ENCODE results near the gene IFNA5. TPM values are rescaled to one million over a fixed set of nuclear protein-coding genes. Genes with fewer than 3 reads are reported as not detected.

The IFNA5 gene
- not detected in 2 replicates for total RNA-seq (2014; rRNA removed; shearing (Covaris generic))
- not detected in 2 replicates for total RNA-seq (2022)
- not detected for Bru-seq, nascent RNA
- not detected for BruChase-seq, experiment 1, labeled RNA remaining after a 6-hour chase
- percentile 35 among the genes with signal in this experiment for BruChase-seq, experiment 2, labeled RNA remaining after a 2-hour chase
- long read RNA-seq: 0 reads

DNA sequence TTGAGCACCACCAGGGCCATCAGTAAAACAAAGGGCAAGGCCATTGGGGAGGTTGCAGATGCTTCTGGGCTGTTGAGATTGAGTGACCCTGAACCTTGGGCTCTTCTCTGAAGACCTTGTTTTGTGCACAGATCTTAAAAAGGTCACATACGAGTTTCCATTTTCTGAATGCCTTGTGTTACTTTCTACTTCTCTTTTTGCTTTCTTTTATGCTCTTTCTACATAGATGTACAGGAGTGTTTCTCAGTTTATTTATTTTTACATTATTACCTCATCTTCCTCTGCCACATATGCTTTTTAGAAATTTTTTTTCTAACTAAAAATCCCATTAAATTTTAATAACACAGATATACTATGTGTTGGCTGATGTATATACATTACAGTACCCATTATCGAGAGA, at the start of gene IFNA5:
Gene IFNA5 (minus strand): TSS at position 101 of the 400 bp plus-strand sequence. CDS start 57 bp downstream, at position 44.
- Histone ChIP-seq H3K4me3 (ENCODE audit: low read depth, low read length, poor library complexity, severe bottlenecking) (no peak within 1 kb of the TSS), H2AFZ (ENCODE audit: low read length) (no peak within 1 kb of the TSS), H3K4me2 (ENCODE audit: low read length) (no peak within 1 kb of the TSS), H3K9me3 (ENCODE audit: low read length) (no peaks in the 10 kb centered on the region), H3K79me2 (ENCODE audit: insufficient read depth, low read depth, low read length) (no peaks in the 10 kb centered on the region), H4K20me1 (ENCODE audit: insufficient read depth, low read length) (no peaks in the 10 kb centered on the region), H3K36me3 (ENCODE audit: insufficient read depth, low read length) (no peaks in the 10 kb centered on the region), H3K27ac (ENCODE audit: low read depth, low read length, poor library complexity, severe bottlenecking) (no peak within 1 kb of the TSS), H3K4me1 (ENCODE audit: insufficient read depth, low read length, poor library complexity, severe bottlenecking) (no peaks in the 10 kb centered on the region), H3K9me2 (ENCODE audit: insufficient read depth, low read length) (no peaks in the 10 kb centered on the region)
- no peak for DNase-seq (ENCODE audit: low spot score)
- no peak for TF ChIP-seq EZH2phosphoT487 (IDR thresholded peaks at IDR 0.05; ENCODE audit: borderline replicate concordance, low read depth, low read length)
- TF ChIP-seq, protein P1, sequence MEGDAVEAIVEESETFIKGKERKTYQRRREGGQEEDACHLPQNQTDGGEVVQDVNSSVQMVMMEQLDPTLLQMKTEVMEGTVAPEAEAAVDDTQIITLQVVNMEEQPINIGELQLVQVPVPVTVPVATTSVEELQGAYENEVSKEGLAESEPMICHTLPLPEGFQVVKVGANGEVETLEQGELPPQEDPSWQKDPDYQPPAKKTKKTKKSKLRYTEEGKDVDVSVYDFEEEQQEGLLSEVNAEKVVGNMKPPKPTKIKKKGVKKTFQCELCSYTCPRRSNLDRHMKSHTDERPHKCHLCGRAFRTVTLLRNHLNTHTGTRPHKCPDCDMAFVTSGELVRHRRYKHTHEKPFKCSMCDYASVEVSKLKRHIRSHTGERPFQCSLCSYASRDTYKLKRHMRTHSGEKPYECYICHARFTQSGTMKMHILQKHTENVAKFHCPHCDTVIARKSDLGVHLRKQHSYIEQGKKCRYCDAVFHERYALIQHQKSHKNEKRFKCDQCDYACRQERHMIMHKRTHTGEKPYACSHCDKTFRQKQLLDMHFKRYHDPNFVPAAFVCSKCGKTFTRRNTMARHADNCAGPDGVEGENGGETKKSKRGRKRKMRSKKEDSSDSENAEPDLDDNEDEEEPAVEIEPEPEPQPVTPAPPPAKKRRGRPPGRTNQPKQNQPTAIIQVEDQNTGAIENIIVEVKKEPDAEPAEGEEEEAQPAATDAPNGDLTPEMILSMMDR (conservative IDR thresholded peaks at IDR 0.05; ENCODE audit: low read length): no peak
- CTCF ChIA-PET (ENCODE audit: unreplicated experiment): no interaction called here
- intact Hi-C loops (cut with micrococcal nuclease; ENCODE audit: unreplicated experiment): no loop called here
- no TSS peak for BruUV-seq (replicated peaks)
- POLR2A ChIA-PET: no interaction called here

DNA sequence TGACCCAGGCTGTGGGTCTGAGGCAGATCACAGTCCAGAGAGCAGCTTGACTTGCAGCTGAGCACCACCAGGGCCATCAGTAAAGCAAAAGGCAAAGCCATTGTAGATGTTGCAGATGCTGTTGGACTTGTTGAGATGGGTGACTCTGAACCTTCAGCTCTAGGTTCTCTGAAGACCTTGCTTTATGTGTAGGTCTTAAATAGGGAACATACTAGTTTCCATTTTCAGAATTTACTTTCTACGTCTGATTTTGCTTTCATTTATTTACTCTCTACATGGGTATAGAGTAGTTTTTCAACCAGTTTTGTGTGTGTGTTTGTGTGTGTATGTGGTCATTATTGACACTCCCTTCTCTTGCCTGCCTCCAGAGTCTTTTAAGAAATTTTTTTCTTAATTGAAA, 45.7 kb upstream of the IFNA5 start, which contains the start of gene IFNA6:
Gene IFNA6 (minus strand): TSS at position 101 of the 400 bp plus-strand sequence. CDS start 0 bp downstream, at position 101.
- H4K20me1 ChIP-seq (ENCODE audit: insufficient read depth, low read length): no peaks in the 10 kb centered on the region
- H3K27ac ChIP-seq (ENCODE audit: low read depth, low read length, poor library complexity, severe bottlenecking): no peak within 1 kb of the TSS
- no peaks in the 10 kb centered on the region for H3K4me1 ChIP-seq (ENCODE audit: insufficient read depth, low read length, poor library complexity, severe bottlenecking)
- H3K36me3 ChIP-seq (ENCODE audit: insufficient read depth, low read length): no peaks in the 10 kb centered on the region
- no peak within 1 kb of the TSS for H3K4me2 ChIP-seq (ENCODE audit: low read length)
- BruUV-seq (replicated peaks): no TSS peak
- no peak within 1 kb of the TSS for H3K4me3 ChIP-seq (ENCODE audit: low read depth, low read length, poor library complexity, severe bottlenecking)
- TF ChIP-seq EZH2phosphoT487 (IDR thresholded peaks at IDR 0.05; ENCODE audit: borderline replicate concordance, low read depth, low read length): no peak
- TF ChIP-seq, protein P1 (conservative IDR thresholded peaks at IDR 0.05; ENCODE audit: low read length): no peak
- ChIA-PET POLR2A (no interaction called here), CTCF (ENCODE audit: unreplicated experiment) (no interaction called here)
- no peak within 1 kb of the TSS for H2AFZ ChIP-seq (ENCODE audit: low read length)
- H3K9me2 ChIP-seq (ENCODE audit: insufficient read depth, low read length): no peaks in the 10 kb centered on the region
- DNase-seq (ENCODE audit: low spot score): no peak
- intact Hi-C loops (cut with micrococcal nuclease; ENCODE audit: unreplicated experiment): no loop called here
- no peaks in the 10 kb centered on the region for H3K9me3 ChIP-seq (ENCODE audit: low read length)
- no peaks in the 10 kb centered on the region for H3K79me2 ChIP-seq (ENCODE audit: insufficient read depth, low read depth, low read length)

DNA sequence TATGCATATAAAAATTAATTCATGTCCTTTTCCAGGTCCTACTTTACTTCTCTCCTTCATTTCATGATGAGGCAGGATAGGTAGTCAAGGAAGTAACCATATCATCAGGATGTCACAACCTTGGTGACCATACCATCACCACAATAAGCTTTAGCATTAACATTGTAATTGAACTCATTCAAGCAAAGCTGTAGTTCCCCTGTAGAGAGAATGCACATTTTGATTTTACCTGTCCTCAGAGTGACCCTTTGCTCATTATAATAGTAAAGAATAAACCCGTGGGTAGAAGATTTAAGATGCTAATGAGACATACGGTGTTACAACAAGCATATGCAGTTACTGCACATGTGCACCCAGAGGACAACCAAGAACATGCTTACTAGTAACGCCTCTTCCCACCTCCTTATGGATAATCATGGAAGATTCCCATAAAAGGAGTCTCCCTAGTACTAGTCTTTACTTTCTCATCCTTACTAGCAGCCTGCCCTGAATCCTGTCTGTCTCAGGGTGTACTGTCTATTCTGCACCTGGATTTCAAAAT, 43.4 kb upstream of the IFNA5 start:
- no peak overlapping the region for H3K27ac ChIP-seq (ENCODE audit: low read depth, low read length, poor library complexity, severe bottlenecking)
- H3K36me3 ChIP-seq (ENCODE audit: insufficient read depth, low read length): no peaks in the 10 kb centered on the region
- H3K9me3 ChIP-seq (ENCODE audit: low read length): peaks cover 7% of the 10 kb centered on the region; the same call in 1 of the 2 replicates
- DNase-seq (ENCODE audit: low spot score): no peak
- ChIA-PET POLR2A (no interaction called here), CTCF (ENCODE audit: unreplicated experiment) (no interaction called here)
- H3K4me3 ChIP-seq (ENCODE audit: low read depth, low read length, poor library complexity, severe bottlenecking): no peak overlapping the region
- H4K20me1 ChIP-seq (ENCODE audit: insufficient read depth, low read length): no peaks in the 10 kb centered on the region
- intact Hi-C loops (cut with micrococcal nuclease; ENCODE audit: unreplicated experiment): no loop called here
- TF ChIP-seq, protein P1 (conservative IDR thresholded peaks at IDR 0.05; ENCODE audit: low read length): no peak
- no peak for TF ChIP-seq EZH2phosphoT487 (IDR thresholded peaks at IDR 0.05; ENCODE audit: borderline replicate concordance, low read depth, low read length)
- no peak overlapping the region for H2AFZ ChIP-seq (ENCODE audit: low read length)
- BruUV-seq (replicated peaks): no TSS peak
- H3K4me1 ChIP-seq (ENCODE audit: insufficient read depth, low read length, poor library complexity, severe bottlenecking): no peaks in the 10 kb centered on the region
- no peaks in the 10 kb centered on the region for H3K79me2 ChIP-seq (ENCODE audit: insufficient read depth, low read depth, low read length)
- H3K4me2 ChIP-seq (ENCODE audit: low read length): no peak overlapping the region
- H3K9me2 ChIP-seq (ENCODE audit: insufficient read depth, low read length): no peaks in the 10 kb centered on the region

All from OCI-LY7 (cell line).